Activated T-helper 1 cell treated with anti-CD3 and anti-CD28 coated beads, Interleukin-12 subunit alpha, Interleukin-12 subunit beta, Interleukin-2, Interleukin-4 antibody, amounts not matched to agents 30 ng/mL and 10 ng/mL and 1 ng/mL, durations not matched to agents 14 hours and 24 hours and 36 hours (primary cell): ENCODE data around the gene RPS6KL1. TPM values are rescaled to one million over a fixed set of nuclear protein-coding genes. Genes with fewer than 3 reads are reported as not detected.

Source experiments
- DNase-seq: peaks from one replicate; pipeline ENCODE4 v3.0.0; 2021; ENCODE audit warnings: low spot score
- H3K27ac Mint-ChIP-seq: one replicate; pipeline ENCODE4 v1.8.0; 2021; ENCODE audit warnings: mild to moderate bottlenecking, mixed read lengths
- H3K27me3 Mint-ChIP-seq: one replicate; pipeline ENCODE4 v1.8.0; 2022; ENCODE audit warnings: mild to moderate bottlenecking, moderate library complexity, mixed read lengths; ENCODE audit not compliant: insufficient read depth
- H3K36me3 Mint-ChIP-seq: one replicate; pipeline ENCODE4 v1.8.0; 2021; ENCODE audit warnings: low read depth, mixed read lengths
- H3K4me1 Mint-ChIP-seq: one replicate; pipeline ENCODE4 v1.8.0; 2021; ENCODE audit warnings: low read depth, mixed read lengths
- H3K4me3 Mint-ChIP-seq: one replicate; pipeline ENCODE4 v1.8.0; 2021; ENCODE audit warnings: mild to moderate bottlenecking, moderate library complexity, mixed read lengths
- H3K9me3 Mint-ChIP-seq: one replicate; pipeline ENCODE4 v1.8.0; 2021; ENCODE audit warnings: mixed read lengths
- intact Hi-C: fragments of 100-400 bp; cut with micrococcal nuclease; formaldehyde crosslinking; loops from one replicate; pipeline ENCODE4 v1.15.1; 2024
- total RNA-seq: library from RNA; stranded (reverse); gene quantifications from 2 replicates; pipeline ENCODE4 v1.2.3, GENCODE V29; 2022

The RPS6KL1 gene
- total RNA-seq, 1 donor from 2014 or later = 11.6 TPM

GRCh38 chr14:74956280-74957072, 33.4 kb upstream of the RPS6KL1 start:
- Mint-ChIP-seq H3K4me3 (peak overlapping the region; percentile 57), H3K27me3 (peaks cover 22% of the 10 kb centered on the region), H3K9me3 (no peaks in the 10 kb centered on the region), H3K36me3 (no peaks in the 10 kb centered on the region), H3K4me1 (no peaks in the 10 kb centered on the region), H3K27ac (no peak overlapping the region)
- intact Hi-C loops = no loop called here
- no peak for DNase-seq

GRCh38 chr14:74956027-74956279, 32.9 kb upstream of the RPS6KL1 start:
- H3K9me3 Mint-ChIP-seq = no peaks in the 10 kb centered on the region
- peak overlapping the region; percentile 57 for H3K4me3 Mint-ChIP-seq
- H3K27me3 Mint-ChIP-seq = peaks cover 25% of the 10 kb centered on the region
- DNase-seq = no peak
- intact Hi-C loops = no loop called here
- H3K36me3 Mint-ChIP-seq = no peaks in the 10 kb centered on the region
- no peak overlapping the region for H3K27ac Mint-ChIP-seq
- no peaks in the 10 kb centered on the region for H3K4me1 Mint-ChIP-seq

- Mint-ChIP-seq H3K4me3 (peak within 1 kb of the TSS; percentile 57), H3K27me3 (peaks cover 24% of the 10 kb centered on the region), H3K27ac (no peak within 1 kb of the TSS), H3K4me1 (no peaks in the 10 kb centered on the region), H3K36me3 (no peaks in the 10 kb centered on the region), H3K9me3 (no peaks in the 10 kb centered on the region)
- intact Hi-C loops = no loop called here
- DNase-seq = peak; percentile 10
Observed at GRCh38 chr14:74955229-74956026, 32.4 kb upstream of the RPS6KL1 start, which contains the start of gene PGF. Gene PGF (minus strand): TSS chr14:74955597. CDS start chr14:74955242, 355 bp downstream.

GRCh38 chr14:74954947-74955228, 31.8 kb upstream of the RPS6KL1 start:
- Mint-ChIP-seq H3K27me3 (peaks cover 23% of the 10 kb centered on the region), H3K27ac (no peak overlapping the region), H3K36me3 (no peaks in the 10 kb centered on the region), H3K4me3 (peak overlapping the region; percentile 33), H3K9me3 (no peaks in the 10 kb centered on the region), H3K4me1 (no peaks in the 10 kb centered on the region)
- intact Hi-C loops = no loop called here
- no peak for DNase-seq

- Mint-ChIP-seq H3K4me3 (no peak overlapping the region), H3K27ac (no peak overlapping the region), H3K36me3 (no peaks in the 10 kb centered on the region), H3K4me1 (no peaks in the 10 kb centered on the region), H3K27me3 (peaks cover 23% of the 10 kb centered on the region), H3K9me3 (no peaks in the 10 kb centered on the region)
- no peak for DNase-seq
- intact Hi-C loops = no loop called here
Observed at GRCh38 chr14:74954232-74954946, 31.3 kb upstream of the RPS6KL1 start.

- no peaks in the 10 kb centered on the region for H3K4me1 Mint-ChIP-seq
- no peak overlapping the region for H3K4me3 Mint-ChIP-seq
- no peaks in the 10 kb centered on the region for H3K36me3 Mint-ChIP-seq
- H3K27me3 Mint-ChIP-seq = peaks cover 23% of the 10 kb centered on the region
- no peak for DNase-seq
- intact Hi-C loops = no loop called here
- H3K9me3 Mint-ChIP-seq = no peaks in the 10 kb centered on the region
- no peak overlapping the region for H3K27ac Mint-ChIP-seq
Observed at GRCh38 chr14:74953686-74954085, 30.6 kb upstream of the RPS6KL1 start.

GRCh38 chr14:74952697-74953484, 29.8 kb upstream of the RPS6KL1 start:
- H3K9me3 Mint-ChIP-seq = no peaks in the 10 kb centered on the region
- peaks cover 18% of the 10 kb centered on the region for H3K27me3 Mint-ChIP-seq
- no peaks in the 10 kb centered on the region for H3K36me3 Mint-ChIP-seq
- H3K4me3 Mint-ChIP-seq = no peak overlapping the region
- DNase-seq = no peak
- H3K4me1 Mint-ChIP-seq = no peaks in the 10 kb centered on the region
- intact Hi-C loops = no loop called here
- H3K27ac Mint-ChIP-seq = no peak overlapping the region

DNA sequence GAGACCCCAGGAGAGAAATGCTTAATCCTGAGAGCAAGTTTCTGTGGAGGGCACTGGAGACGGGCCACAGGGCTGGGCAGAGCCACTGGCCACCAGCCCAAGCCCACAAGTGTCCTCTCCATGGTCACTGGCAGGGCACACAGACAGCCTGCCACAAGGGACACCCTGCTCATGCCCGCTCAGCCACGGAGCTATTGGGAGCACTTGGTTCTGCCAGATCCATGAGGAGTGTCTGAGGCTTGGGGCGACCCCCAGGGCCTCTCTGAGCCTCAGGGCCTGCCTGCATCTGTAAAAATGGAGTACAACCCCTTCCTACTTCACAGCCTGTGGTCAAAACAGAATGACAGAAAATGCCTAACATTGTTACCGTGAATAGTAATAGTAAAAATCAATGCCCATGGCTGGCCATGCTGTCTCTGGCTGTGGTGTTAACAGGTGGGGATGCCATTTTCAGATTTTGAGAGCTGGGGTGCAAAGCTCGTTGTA, 29.2 kb upstream of the RPS6KL1 start:
- no peaks in the 10 kb centered on the region for H3K4me1 Mint-ChIP-seq
- no peak overlapping the region for H3K27ac Mint-ChIP-seq
- no peak for DNase-seq
- intact Hi-C loops = no loop called here
- no peak overlapping the region for H3K4me3 Mint-ChIP-seq
- H3K27me3 Mint-ChIP-seq = peaks cover 12% of the 10 kb centered on the region
- H3K9me3 Mint-ChIP-seq = no peaks in the 10 kb centered on the region
- H3K36me3 Mint-ChIP-seq = no peaks in the 10 kb centered on the region

DNA sequence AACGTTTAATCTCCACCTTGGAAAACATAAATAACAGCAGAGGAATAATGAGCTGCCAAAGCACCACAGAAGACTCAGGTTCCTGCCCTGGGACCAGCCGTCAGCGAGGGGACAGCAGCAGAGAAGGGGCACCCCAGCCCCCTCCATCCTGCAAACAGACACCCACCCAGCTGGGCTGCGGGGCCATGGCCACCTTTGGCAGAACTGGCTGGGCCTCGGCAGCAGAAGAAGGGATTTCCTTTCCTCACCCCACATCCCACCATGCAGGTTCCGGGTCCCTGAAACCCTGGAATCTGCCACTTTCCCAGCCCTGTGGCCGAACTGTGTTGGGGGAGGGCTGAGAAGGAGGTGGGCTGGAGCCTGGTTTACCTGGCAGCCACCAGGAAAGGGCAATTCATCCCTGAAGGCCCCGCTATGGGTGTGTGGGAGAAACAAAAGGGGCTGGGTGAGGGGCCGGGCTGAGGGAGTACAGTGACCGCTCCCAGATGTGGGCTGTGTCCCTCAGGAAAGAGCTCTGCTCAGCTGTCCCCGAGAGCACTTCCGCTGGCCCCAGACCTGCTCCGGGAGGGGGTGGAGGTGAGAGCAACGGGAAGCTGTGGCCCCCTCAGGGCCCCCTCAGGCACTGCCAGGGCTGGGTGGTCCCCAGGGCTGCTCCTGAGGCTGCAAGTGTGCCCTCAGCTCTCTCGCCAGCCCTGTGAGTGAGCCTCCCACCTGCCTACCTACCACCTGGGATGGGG, 28.6 kb upstream of the RPS6KL1 start:
- Mint-ChIP-seq H3K27me3 (peaks cover 12% of the 10 kb centered on the region), H3K4me1 (peaks cover 2% of the 10 kb centered on the region), H3K27ac (no peak overlapping the region), H3K36me3 (no peaks in the 10 kb centered on the region), H3K9me3 (no peaks in the 10 kb centered on the region), H3K4me3 (no peak overlapping the region)
- no peak for DNase-seq
- intact Hi-C loops = no loop called here

DNA sequence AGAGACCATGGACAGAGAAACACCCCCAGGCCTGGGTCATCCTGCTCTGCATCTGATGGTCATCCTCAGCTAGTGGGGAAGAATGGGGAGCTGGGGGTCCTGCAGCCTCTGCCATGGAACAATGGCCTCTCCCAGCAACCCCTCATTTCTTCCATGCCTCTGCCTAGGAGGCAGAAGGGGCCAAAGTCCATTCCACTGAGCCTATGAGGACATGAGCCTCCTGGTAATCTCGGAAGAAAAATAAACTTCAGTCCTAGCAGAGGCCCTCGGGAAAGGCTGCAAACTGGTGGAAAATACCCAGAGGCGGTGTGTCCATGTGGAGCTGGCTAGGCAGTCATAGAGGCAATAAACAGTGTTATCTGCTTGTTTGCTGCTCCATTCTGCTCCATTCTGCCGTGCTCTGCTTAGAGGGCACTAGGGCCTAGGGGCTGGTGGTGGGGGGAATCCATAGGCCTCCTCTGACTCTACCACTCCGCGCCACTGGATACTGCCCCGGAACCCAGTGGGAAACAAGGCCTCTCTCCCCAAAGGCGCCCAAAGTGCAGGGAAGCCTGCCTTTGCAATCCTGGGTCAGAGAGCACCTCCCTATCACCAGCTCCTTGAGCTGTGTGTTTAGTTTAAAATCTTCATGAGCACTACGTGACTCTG, 27.9 kb upstream of the RPS6KL1 start:
- DNase-seq = no peak
- intact Hi-C loops = no loop called here
- peaks cover 6% of the 10 kb centered on the region for H3K27me3 Mint-ChIP-seq
- peaks cover 9% of the 10 kb centered on the region for H3K4me1 Mint-ChIP-seq
- H3K27ac Mint-ChIP-seq = no peak overlapping the region
- H3K4me3 Mint-ChIP-seq = no peak overlapping the region
- H3K36me3 Mint-ChIP-seq = no peaks in the 10 kb centered on the region
- no peaks in the 10 kb centered on the region for H3K9me3 Mint-ChIP-seq

DNA sequence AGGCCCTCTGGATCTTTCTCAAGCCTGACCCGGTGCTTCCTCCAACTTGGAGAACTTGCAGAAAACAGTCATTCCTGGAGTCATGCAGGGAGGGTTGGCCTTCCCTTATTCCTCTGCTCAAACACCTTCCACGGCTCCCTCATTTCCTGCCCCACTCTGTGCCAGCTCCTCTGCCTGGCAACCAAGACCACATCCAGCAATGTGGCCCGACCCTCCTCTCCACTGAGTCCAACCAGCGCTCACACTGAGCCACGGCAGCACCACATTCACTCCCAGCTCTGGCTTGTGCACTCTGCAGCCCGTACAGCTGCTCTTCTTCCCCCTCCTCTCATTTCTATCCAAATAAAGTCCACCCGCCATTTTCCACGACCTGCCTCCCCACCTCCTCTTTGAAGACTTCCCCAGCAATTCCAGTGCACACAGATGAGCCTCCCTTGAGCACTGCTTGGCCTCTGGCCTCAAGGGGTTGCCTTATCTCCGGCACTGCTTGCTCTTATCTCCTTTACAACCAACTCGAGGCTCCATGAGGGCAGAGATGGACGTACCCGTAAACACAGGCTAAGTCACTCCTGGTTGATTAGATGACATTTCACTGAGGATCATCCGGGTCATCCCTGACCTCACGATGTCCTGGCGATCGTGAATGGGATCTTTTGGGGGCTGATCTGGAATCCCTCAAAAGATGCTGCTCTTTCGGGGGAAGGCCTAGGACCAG, 27.0 kb upstream of the RPS6KL1 start:
- intact Hi-C loops = no loop called here
- H3K9me3 Mint-ChIP-seq = no peaks in the 10 kb centered on the region

More for the DNA sequence above, 27.0 kb upstream of the RPS6KL1 start:
- no peak overlapping the region for H3K27ac Mint-ChIP-seq
- H3K27me3 Mint-ChIP-seq = peaks cover 4% of the 10 kb centered on the region
- peaks cover 9% of the 10 kb centered on the region for H3K4me1 Mint-ChIP-seq
- H3K36me3 Mint-ChIP-seq = no peaks in the 10 kb centered on the region
- DNase-seq = no peak
- no peak overlapping the region for H3K4me3 Mint-ChIP-seq
